ENCODE measurements around the gene PDE4D. TPM values are rescaled to one million over a fixed set of nuclear protein-coding genes. Genes with fewer than 3 reads are reported as not detected.
A peak's percentile ranks its signal among the peaks of the same experiment; 100 is the strongest.

Gene PDE4D
- total and polyA plus RNA-seq, 3 donors from 2014 or later: 7.8 to 13.9 (median 8.7) TPM

DNA sequence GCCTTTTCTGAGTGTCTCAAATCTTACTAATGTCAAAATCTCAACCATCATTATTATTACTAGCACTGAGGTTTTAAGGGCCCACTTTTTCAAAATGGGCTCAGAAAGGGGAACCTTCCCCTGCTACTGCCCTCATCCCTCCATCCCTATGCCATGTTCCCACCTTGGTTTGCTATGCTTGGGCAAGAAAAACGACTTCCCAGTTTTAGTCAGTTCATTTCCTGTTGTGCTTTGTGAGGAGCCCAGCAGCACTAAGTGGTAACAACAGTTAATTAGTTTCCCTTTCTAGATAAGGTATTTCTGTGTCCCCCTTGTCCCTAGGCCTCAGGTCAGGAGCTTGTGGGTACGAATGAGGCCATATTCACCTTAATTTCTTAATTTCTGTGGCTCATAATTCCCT lies 715.5 kb downstream of the PDE4D start:
- no peak for DNase-seq
- 63 to 73% methylated on average over 2 of the region's 2 CpGs for WGBS, 2 donors
- H3K27me3 ChIP-seq: no peaks in the 10 kb centered on the region
- no peaks in the 10 kb centered on the region for H3K36me3 ChIP-seq (ENCODE audit: low read depth, missing control alignments)
- TF ChIP-seq POLR2A (IDR thresholded peaks at IDR 0.05): no peak
- TF ChIP-seq, protein P1, sequence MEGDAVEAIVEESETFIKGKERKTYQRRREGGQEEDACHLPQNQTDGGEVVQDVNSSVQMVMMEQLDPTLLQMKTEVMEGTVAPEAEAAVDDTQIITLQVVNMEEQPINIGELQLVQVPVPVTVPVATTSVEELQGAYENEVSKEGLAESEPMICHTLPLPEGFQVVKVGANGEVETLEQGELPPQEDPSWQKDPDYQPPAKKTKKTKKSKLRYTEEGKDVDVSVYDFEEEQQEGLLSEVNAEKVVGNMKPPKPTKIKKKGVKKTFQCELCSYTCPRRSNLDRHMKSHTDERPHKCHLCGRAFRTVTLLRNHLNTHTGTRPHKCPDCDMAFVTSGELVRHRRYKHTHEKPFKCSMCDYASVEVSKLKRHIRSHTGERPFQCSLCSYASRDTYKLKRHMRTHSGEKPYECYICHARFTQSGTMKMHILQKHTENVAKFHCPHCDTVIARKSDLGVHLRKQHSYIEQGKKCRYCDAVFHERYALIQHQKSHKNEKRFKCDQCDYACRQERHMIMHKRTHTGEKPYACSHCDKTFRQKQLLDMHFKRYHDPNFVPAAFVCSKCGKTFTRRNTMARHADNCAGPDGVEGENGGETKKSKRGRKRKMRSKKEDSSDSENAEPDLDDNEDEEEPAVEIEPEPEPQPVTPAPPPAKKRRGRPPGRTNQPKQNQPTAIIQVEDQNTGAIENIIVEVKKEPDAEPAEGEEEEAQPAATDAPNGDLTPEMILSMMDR (IDR thresholded peaks at IDR 0.05): no peak
- H3K27ac ChIP-seq: no peak overlapping the region
- no peaks in the 10 kb centered on the region for H3K4me1 ChIP-seq
- intact Hi-C loops (cut with DNase I; ENCODE audit: low total_unique reads): no loop called here
- H3K9me3 ChIP-seq: no peaks in the 10 kb centered on the region
- no peak overlapping the region for H3K4me3 ChIP-seq

DNA sequence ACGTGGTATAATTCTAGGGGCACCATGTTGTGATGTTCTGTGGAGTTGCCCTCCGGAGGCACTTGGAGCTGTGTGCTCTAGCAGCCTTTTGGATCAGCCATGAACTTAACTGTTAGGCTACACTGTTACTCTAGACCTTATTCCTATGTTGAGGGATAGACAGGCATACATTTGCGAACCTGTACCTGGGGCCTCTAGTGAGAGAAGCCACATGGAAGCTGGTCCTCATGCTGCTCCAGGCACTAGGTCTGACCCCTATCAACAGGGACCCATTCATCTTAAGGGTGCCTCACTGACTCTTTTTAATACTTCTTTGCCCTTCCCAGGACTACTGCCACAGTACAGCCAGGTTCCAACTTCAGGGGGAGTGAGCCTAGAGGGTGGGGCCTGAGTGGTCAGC lies 715.9 kb downstream of the PDE4D start:
- Histone ChIP-seq H3K4me3 (no peak overlapping the region), H3K27ac (no peak overlapping the region), H3K27me3 (no peaks in the 10 kb centered on the region), H3K4me1 (no peaks in the 10 kb centered on the region), H3K36me3 (ENCODE audit: low read depth, missing control alignments) (no peaks in the 10 kb centered on the region), H3K9me3 (no peaks in the 10 kb centered on the region)
- DNase-seq: no peak
- TF ChIP-seq, protein P1 (IDR thresholded peaks at IDR 0.05): no peak
- TF ChIP-seq POLR2A (IDR thresholded peaks at IDR 0.05): no peak
- WGBS, 2 donors: 95 to 98% methylated on average over 2 to 3 of the region's 3 CpGs
- intact Hi-C loops (cut with DNase I; ENCODE audit: low total_unique reads): no loop called here

DNA sequence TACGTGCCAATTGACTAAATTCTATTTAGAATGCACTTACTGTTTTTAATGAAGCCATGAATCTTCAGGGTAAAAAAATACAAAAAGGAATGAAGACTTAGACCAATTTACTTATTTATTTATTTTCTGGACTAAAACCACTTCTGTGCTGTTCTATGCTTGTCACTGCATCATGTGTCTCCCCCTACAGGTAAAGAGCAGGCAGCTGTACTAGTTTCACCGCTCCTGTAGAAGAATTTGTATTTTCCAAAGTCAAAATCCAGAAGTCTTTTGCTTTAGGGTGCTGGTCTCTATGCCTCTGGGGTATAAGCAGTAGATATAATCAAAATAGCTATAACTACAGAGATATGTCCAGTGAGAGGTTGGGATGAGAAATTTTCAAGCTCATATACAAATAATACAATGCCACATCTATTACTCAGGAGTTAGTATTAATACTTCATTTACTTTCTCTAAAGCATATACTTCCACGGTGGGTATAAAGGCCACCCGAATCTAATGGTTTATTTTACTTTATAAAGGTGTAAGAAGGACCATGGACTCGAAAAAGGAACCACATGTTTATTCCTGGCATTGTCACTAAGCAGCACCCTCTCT lies 719.2 kb downstream of the PDE4D start:
- Histone ChIP-seq H3K27ac (no peak overlapping the region), H3K9me3 (no peaks in the 10 kb centered on the region), H3K36me3 (ENCODE audit: low read depth, missing control alignments) (no peaks in the 10 kb centered on the region), H3K4me3 (no peak overlapping the region), H3K4me1 (no peaks in the 10 kb centered on the region), H3K27me3 (no peaks in the 10 kb centered on the region)
- WGBS, 2 donors: 51 to 59% methylated on average over 5 of the region's 5 CpGs
- intact Hi-C loops (cut with DNase I; ENCODE audit: low total_unique reads): no loop called here
- DNase-seq: peak; percentile 23
- TF ChIP-seq, protein P1 (IDR thresholded peaks at IDR 0.05): peak; percentile 43 to 49 (median 46)
- TF ChIP-seq POLR2A (IDR thresholded peaks at IDR 0.05): no peak

DNA sequence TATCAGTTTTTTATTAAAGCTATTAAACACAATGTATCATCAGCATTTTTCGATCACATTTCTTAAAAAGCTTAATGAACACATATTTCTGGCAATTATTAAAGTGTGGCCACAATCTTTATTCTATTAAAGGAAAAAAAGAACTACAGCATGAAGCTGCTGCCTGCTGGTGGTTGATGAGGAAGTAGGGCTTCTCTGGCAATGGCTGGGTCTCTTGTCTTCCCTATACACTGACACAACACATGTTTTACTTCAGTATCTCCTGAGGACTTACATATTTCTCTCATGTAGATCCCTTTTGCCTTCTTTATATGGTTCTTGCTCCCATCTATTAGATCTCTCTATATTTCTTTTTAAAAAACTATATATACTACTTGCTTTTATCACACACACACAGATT lies 719.9 kb downstream of the PDE4D start:
- Histone ChIP-seq H3K27ac (no peak overlapping the region), H3K9me3 (no peaks in the 10 kb centered on the region), H3K4me1 (no peaks in the 10 kb centered on the region), H3K4me3 (no peak overlapping the region), H3K36me3 (ENCODE audit: low read depth, missing control alignments) (no peaks in the 10 kb centered on the region), H3K27me3 (no peaks in the 10 kb centered on the region)
- intact Hi-C loops (cut with DNase I; ENCODE audit: low total_unique reads): no loop called here
- WGBS, 2 donors: 80 to 90% methylated on average over 1 of the region's 1 CpG
- TF ChIP-seq, protein P1 (IDR thresholded peaks at IDR 0.05): no peak
- TF ChIP-seq POLR2A (IDR thresholded peaks at IDR 0.05): no peak
- no peak for DNase-seq

DNA sequence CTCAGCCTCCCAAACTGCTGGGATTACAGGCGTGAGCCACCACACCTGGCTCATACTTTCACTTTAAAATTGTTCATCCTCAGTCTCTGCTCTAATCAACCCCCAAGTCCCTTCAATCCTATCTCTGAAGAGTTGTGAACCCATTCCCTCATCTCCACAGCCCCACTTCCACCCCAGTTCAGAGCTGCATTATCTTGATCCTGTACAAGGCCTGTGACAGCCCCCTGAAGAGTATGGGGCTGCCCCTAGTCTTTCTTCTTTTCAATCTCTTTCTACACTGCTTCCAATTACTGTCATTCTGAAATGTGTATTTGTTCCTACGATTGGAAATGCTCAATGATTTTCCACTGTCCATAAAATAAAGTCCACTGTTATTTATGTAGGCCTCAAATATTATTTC lies 722.4 kb downstream of the PDE4D start:
- intact Hi-C loops (cut with DNase I; ENCODE audit: low total_unique reads): no loop called here
- no peak for DNase-seq
- H3K36me3 ChIP-seq (ENCODE audit: low read depth, missing control alignments): no peaks in the 10 kb centered on the region
- H3K4me3 ChIP-seq: no peak overlapping the region
- 80 to 97% methylated on average over 2 of the region's 2 CpGs for WGBS, 2 donors
- TF ChIP-seq, protein P1 (IDR thresholded peaks at IDR 0.05): no peak
- no peak for TF ChIP-seq POLR2A (IDR thresholded peaks at IDR 0.05)
- no peaks in the 10 kb centered on the region for H3K4me1 ChIP-seq
- H3K27ac ChIP-seq: no peak overlapping the region
- no peaks in the 10 kb centered on the region for H3K9me3 ChIP-seq
- H3K27me3 ChIP-seq: no peaks in the 10 kb centered on the region
